ENCODE results near the gene APBA1. TPM values are rescaled to one million over a fixed set of nuclear protein-coding genes. Genes with fewer than 3 reads are reported as not detected.
A peak's percentile ranks its signal among the peaks of the same experiment; 100 is the strongest.
"Not testable (repeated sequence)": the region's sequence is repeated elsewhere in the genome, so short reads cannot be mapped to it uniquely, and the experiment has no call there.

The APBA1 gene
- polyA plus RNA-seq, 6 donors from 2014 or later = not detected

- H3K27me3 Mint-ChIP-seq = peaks cover 6 to 10% (median 8%) of the 10 kb centered on the region in 3 donors
- H3K4me3 Mint-ChIP-seq = no peak overlapping the region
- no peak overlapping the region for H3K27ac Mint-ChIP-seq
- ATAC-seq (ENCODE audit: low read depth in 2 of 2) (no peak), DNase-seq (no peak)
- peaks cover 0 to 3% (median 0%) of the 10 kb centered on the region in 7 donors for H3K9me3 Mint-ChIP-seq
- H3K36me3 Mint-ChIP-seq = no peaks in the 10 kb centered on the region
- no peaks in the 10 kb centered on the region for H3K4me1 Mint-ChIP-seq
Measured at GRCh38 chr9:69617006-69617405, 55.2 kb downstream of the APBA1 start.

GRCh38 chr9:69615880-69616279 is 56.3 kb downstream of the APBA1 start:
- H3K27ac Mint-ChIP-seq = no peak overlapping the region
- H3K4me1 Mint-ChIP-seq = no peaks in the 10 kb centered on the region
- peaks cover 0 to 3% (median 0%) of the 10 kb centered on the region in 7 donors for H3K9me3 Mint-ChIP-seq
- ATAC-seq (ENCODE audit: low read depth in 2 of 2) (no peak), DNase-seq (no peak)
- no peaks in the 10 kb centered on the region for H3K36me3 Mint-ChIP-seq
- peaks cover 6 to 10% (median 8%) of the 10 kb centered on the region in 3 donors for H3K27me3 Mint-ChIP-seq
- no peak overlapping the region for H3K4me3 Mint-ChIP-seq

- DNase-seq (no peak), ATAC-seq (ENCODE audit: low read depth in 2 of 2) (no peak)
- Mint-ChIP-seq H3K36me3 (no peaks in the 10 kb centered on the region), H3K9me3 (no peaks in the 10 kb centered on the region), H3K27me3 (peaks cover 0 to 12% (median 0%) of the 10 kb centered on the region in 3 donors), H3K27ac (no peak overlapping the region), H3K4me3 (no peak overlapping the region), H3K4me1 (no peaks in the 10 kb centered on the region)
Measured at GRCh38 chr9:69611221-69611620, 61.0 kb downstream of the APBA1 start.

GRCh38 chr9:69609156-69609555 is 63.0 kb downstream of the APBA1 start:
- Mint-ChIP-seq H3K27me3 (peaks cover 0 to 24% (median 7%) of the 10 kb centered on the region in 3 donors), H3K9me3 (peaks cover 0 to 5% (median 0%) of the 10 kb centered on the region in 7 donors), H3K36me3 (no peaks in the 10 kb centered on the region), H3K4me1 (no peaks in the 10 kb centered on the region), H3K27ac (no peak overlapping the region), H3K4me3 (no peak overlapping the region)
- no peak for DNase-seq
- ATAC-seq (ENCODE audit: low read depth in 2 of 2) = no peak

- Mint-ChIP-seq H3K9me3 (peaks cover 0 to 9% (median 0%) of the 10 kb centered on the region in 7 donors), H3K36me3 (no peaks in the 10 kb centered on the region), H3K4me1 (no peaks in the 10 kb centered on the region), H3K27ac (no peak overlapping the region), H3K4me3 (no peak overlapping the region), H3K27me3 (peaks cover 0 to 31% (median 14%) of the 10 kb centered on the region in 3 donors)
- no peak for DNase-seq
- ATAC-seq (ENCODE audit: low read depth in 2 of 2) = no peak
Measured at GRCh38 chr9:69606089-69606488, 66.1 kb downstream of the APBA1 start.

- Mint-ChIP-seq H3K9me3 (peaks cover 0 to 9% (median 0%) of the 10 kb centered on the region in 7 donors), H3K27me3 (peaks cover 0 to 31% (median 14%) of the 10 kb centered on the region in 3 donors), H3K36me3 (no peaks in the 10 kb centered on the region), H3K4me1 (no peaks in the 10 kb centered on the region), H3K27ac (no peak overlapping the region), H3K4me3 (no peak overlapping the region)
- ATAC-seq (ENCODE audit: low read depth in 2 of 2) (no peak), DNase-seq (no peak)
Measured at GRCh38 chr9:69605406-69605805, 66.8 kb downstream of the APBA1 start.

GRCh38 chr9:69604568-69605219 is 67.5 kb downstream of the APBA1 start:
- Mint-ChIP-seq H3K27ac (peak overlapping the region in 2 of 6 donors; percentile 50 to 72), H3K4me3 (no peak overlapping the region), H3K27me3 (peaks cover 5 to 25% (median 14%) of the 10 kb centered on the region in 3 donors), H3K36me3 (no peaks in the 10 kb centered on the region), H3K9me3 (peaks cover 0 to 9% (median 0%) of the 10 kb centered on the region in 7 donors), H3K4me1 (no peaks in the 10 kb centered on the region)
- ATAC-seq (ENCODE audit: low read depth in 2 of 2) (no peak), DNase-seq (no peak)

GRCh38 chr9:69603656-69604055 is 68.5 kb downstream of the APBA1 start:
- no peaks in the 10 kb centered on the region for H3K36me3 Mint-ChIP-seq
- peaks cover 13 to 24% (median 21%) of the 10 kb centered on the region in 3 donors for H3K27me3 Mint-ChIP-seq
- no peak for ATAC-seq (ENCODE audit: low read depth in 2 of 2)
- no peak overlapping the region for H3K4me3 Mint-ChIP-seq
- no peak overlapping the region for H3K27ac Mint-ChIP-seq
- DNase-seq = no peak
- H3K4me1 Mint-ChIP-seq = no peaks in the 10 kb centered on the region
- H3K9me3 Mint-ChIP-seq = peaks cover 0 to 9% (median 0%) of the 10 kb centered on the region in 7 donors

- no peak overlapping the region for H3K4me3 Mint-ChIP-seq
- no peak overlapping the region for H3K27ac Mint-ChIP-seq
- ATAC-seq (ENCODE audit: low read depth in 2 of 2) = no peak
Measured at GRCh38 chr9:69602773-69603172, 69.4 kb downstream of the APBA1 start.

GRCh38 chr9:69601698-69602097 is 70.5 kb downstream of the APBA1 start:
- ATAC-seq (ENCODE audit: low read depth in 2 of 2) (no peak), DNase-seq (no peak)
- Mint-ChIP-seq H3K4me3 (no peak overlapping the region), H3K27ac (peak overlapping the region in 1 of 6 donors; percentile 44), H3K4me1 (no peaks in the 10 kb centered on the region), H3K27me3 (peaks cover 13 to 25% (median 21%) of the 10 kb centered on the region in 3 donors), H3K36me3 (no peaks in the 10 kb centered on the region), H3K9me3 (peaks cover 0 to 9% (median 0%) of the 10 kb centered on the region in 7 donors)

More at GRCh38 chr9:69602773-69603172, 69.4 kb downstream of the APBA1 start:
- Mint-ChIP-seq H3K4me1 (no peaks in the 10 kb centered on the region), H3K9me3 (peaks cover 0 to 9% (median 0%) of the 10 kb centered on the region in 7 donors), H3K27me3 (peaks cover 13 to 25% (median 21%) of the 10 kb centered on the region in 3 donors), H3K36me3 (no peaks in the 10 kb centered on the region)
- DNase-seq = no peak

- DNase-seq (no peak), ATAC-seq (ENCODE audit: low read depth in 2 of 2) (no peak)
- H3K4me1 Mint-ChIP-seq = no peaks in the 10 kb centered on the region
- H3K27ac Mint-ChIP-seq = no peak overlapping the region
- no peaks in the 10 kb centered on the region for H3K36me3 Mint-ChIP-seq
- H3K9me3 Mint-ChIP-seq = peaks cover 0 to 9% (median 0%) of the 10 kb centered on the region in 7 donors
- H3K4me3 Mint-ChIP-seq = no peak overlapping the region
- peaks cover 14 to 37% (median 18%) of the 10 kb centered on the region in 3 donors for H3K27me3 Mint-ChIP-seq
Measured at GRCh38 chr9:69600314-69601047, 71.7 kb downstream of the APBA1 start.

- no peaks in the 10 kb centered on the region for H3K4me1 Mint-ChIP-seq
- H3K9me3 Mint-ChIP-seq = peaks cover 0 to 8% (median 0%) of the 10 kb centered on the region in 7 donors
- no peak overlapping the region for H3K4me3 Mint-ChIP-seq
- H3K27me3 Mint-ChIP-seq = peaks cover 16 to 35% (median 18%) of the 10 kb centered on the region in 3 donors
- no peak for DNase-seq
- no peak for ATAC-seq (ENCODE audit: low read depth in 2 of 2)
- no peak overlapping the region for H3K27ac Mint-ChIP-seq
- H3K36me3 Mint-ChIP-seq = no peaks in the 10 kb centered on the region
Measured at GRCh38 chr9:69599232-69599971, 72.8 kb downstream of the APBA1 start.

- not testable (repeated sequence) for H3K4me3 Mint-ChIP-seq; H3K27ac Mint-ChIP-seq; H3K9me3 Mint-ChIP-seq; H3K4me1 Mint-ChIP-seq; H3K36me3 Mint-ChIP-seq; DNase-seq; ATAC-seq (ENCODE audit: low read depth in 2 of 2)
- peaks cover 8 to 26% (median 19%) of the 10 kb centered on the region in 3 donors for H3K27me3 Mint-ChIP-seq
Measured at GRCh38 chr9:69596906-69597305, 75.3 kb downstream of the APBA1 start.
